SK-MEL-5 (cell line): ENCODE data around the gene ZNF263. TPM values are rescaled to one million over a fixed set of nuclear protein-coding genes. Genes with fewer than 3 reads are reported as not detected.
A peak's percentile ranks its signal among the peaks of the same experiment; 100 is the strongest.

Source experiments
- DNase-seq: peaks from one replicate; pipeline ENCODE4 v3.0.0-alpha.2; 2016; ENCODE audit warnings: low read depth, low spot score
- in situ Hi-C: cut with HindIII; loops from 2 replicates; pipeline ENCODE4 v1.10.0; 2016; ENCODE audit warnings: low sequenced_read_pairs, high pct_unique_total_duplicates, low pct_unique_long_range_greater_than_20kb
- total RNA-seq: library from RNA; depleted of rRNA; stranded (reverse); fragments of >200 nt; shearing (Covaris generic); gene quantifications from 2 replicates; pipeline ENCODE4 v1.2.3, GENCODE V29; 2014; rRNA removed

The ZNF263 gene
- total RNA-seq, 1 experiment from 2014 or later: 48.0 TPM

DNA sequence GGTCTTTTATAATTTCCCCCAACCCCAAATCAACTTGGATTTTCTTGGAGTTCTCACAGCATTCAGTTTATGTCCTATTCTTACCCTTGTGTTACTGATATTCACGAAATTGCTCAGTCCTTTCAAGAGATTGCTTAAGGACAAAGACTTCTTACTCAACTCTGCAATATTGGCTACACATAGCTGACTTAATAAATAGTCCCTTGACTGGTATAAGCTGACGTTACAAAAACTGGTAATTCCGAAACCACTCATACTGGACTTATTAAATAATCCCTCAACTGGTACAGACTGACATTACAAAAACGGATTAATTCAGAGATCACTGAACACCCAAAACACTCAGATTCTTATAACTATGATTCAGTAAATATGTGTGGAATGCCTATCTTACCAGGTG lies 21.1 kb downstream of the ZNF263 start:
- DNase-seq: no peak
- in situ Hi-C loops: no loop called here

DNA sequence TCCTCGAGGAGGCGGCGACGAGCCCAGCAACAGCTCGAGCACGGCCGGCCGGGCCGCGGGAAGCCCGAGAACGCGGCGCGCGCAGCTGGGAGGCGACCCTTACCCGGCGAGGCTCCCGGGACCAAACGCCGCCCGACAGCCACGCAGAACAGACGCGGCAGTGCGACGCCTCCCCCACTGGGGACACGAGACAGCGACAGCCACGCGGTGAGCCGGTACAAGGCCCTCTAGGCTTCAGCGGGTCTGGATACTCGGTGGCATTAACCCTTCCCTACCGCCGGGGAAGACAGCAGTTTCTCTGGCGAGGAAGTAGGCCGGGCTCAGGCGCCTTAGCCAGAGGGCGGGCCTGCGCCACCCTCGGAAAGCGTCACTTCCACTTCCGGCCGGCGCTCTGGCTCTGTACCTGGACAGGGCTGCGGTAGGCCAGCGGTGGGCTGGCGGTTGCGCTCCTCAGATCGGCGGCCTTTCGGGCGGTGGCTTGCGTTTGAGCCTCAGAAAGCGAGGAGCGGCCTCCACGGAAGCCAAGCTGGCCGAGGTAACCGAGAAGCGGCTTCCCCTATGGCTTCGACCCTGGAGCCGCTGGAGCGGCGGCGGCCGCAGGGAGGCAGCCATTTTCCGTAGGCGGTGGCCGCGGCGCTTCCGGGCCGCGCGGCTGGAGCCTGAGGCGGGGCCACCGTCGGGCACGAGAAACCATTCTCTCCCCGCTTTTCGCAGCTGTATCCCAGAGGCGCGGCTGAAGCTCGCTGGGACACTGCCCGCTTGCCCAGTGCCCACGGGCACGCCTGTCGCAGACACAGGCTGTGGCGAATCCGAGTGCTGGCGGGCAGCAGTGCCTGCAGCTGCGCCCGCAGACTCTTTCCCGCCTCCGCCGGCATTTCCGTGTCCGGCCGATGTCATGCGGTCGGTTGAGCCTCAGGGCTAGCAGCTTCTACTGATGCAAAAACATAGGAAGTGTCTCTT lies 22.1 kb downstream of the ZNF263 start, which contains the start of the genes TIGD7 and ZNF75A:
TIGD7 (minus strand) TSS at position 322 of the 960 bp plus-strand sequence. CDS start 4,816 bp downstream, outside the sequence.
ZNF75A (plus strand) TSS at position 389 of the 960 bp plus-strand sequence. CDS start 2,932 bp downstream, outside the sequence.
- peak; percentile 73 for DNase-seq
- in situ Hi-C loops: no loop called here

DNA sequence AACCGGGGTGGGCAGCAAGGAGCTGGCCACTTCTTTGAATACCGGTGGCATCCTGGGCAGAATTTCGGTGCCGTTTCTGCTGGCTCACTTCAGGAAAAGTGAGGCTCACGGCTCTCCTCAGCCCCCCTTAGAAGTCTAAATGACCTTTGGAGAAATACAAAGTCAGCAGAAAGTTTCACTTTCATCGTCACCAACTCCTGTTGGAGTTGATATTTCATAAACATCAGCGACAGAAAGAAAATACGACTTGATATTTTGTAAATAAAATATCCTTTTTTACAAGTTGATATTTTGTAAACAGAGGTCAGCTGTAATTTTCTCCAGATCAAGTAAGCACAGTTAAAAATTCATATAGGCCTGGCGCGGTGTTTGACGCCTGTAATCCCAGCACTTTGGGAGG lies 22.8 kb downstream of the ZNF263 start:
- DNase-seq: no peak
- in situ Hi-C loops: no loop called here

DNA sequence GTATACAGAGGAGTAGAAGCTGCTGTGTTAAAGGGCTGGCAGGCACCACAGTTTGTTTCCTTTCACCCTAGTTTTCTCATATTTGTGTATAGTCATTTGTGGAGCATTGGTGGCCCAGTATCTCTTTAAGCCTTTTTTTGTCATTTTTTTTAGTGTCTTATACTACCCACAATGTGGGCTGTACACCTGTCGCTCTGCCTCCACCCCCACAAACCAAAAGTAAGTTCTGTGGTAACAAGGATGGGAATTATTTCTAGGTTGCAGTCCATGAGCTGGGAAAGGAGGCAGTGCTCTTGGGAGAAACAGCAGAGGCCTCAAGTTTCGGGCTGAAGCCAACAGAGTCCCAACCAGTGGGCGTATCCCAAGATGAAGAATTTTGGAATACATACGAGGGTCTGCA lies 28.2 kb downstream of the ZNF263 start:
- in situ Hi-C loops: no loop called here
- DNase-seq: no peak

DNA sequence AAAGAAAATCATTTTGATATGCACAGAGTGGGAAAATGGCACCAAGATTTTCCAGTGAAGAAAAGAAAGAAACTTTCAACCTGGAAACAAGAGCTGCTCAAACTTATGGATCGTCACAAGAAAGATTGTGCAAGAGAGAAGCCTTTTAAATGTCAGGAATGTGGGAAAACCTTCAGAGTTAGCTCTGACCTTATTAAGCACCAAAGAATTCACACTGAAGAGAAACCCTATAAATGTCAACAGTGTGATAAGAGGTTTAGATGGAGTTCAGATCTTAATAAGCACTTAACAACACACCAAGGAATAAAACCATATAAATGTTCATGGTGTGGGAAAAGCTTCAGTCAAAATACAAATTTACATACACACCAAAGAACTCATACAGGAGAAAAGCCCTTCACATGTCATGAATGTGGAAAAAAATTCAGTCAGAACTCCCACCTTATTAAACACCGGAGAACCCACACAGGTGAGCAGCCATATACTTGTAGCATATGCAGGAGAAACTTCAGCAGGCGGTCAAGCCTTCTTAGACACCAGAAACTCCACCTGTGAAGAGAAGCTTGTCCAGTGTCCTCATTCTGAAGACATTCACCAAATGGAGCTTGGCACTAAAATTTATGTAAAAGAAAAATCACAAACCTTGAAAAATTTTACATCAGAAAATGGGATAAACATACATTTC lies 34.2 kb downstream of the ZNF263 start:
- in situ Hi-C loops: no loop called here
- no peak for DNase-seq

DNA sequence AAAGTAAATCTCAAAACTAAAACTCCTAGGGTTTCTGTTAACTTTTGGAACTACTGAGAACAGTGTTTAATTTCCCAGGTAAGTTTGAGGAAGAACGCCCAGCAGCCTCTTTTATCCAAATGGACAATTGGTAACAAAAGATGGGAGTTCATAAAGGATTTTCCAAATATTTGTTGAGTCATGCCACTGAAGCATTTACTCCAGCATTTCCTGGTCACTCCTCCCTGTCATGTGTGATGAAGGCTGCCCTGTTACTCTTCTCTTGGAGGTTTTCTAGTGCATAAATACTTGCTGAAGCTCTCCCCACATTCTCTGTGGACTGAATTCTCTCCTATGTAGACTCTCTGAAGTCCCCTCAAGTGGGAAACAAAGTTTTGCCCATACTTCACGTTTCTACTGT lies 38.5 kb downstream of the ZNF263 start:
- DNase-seq: no peak
- in situ Hi-C loops: no loop called here

DNA sequence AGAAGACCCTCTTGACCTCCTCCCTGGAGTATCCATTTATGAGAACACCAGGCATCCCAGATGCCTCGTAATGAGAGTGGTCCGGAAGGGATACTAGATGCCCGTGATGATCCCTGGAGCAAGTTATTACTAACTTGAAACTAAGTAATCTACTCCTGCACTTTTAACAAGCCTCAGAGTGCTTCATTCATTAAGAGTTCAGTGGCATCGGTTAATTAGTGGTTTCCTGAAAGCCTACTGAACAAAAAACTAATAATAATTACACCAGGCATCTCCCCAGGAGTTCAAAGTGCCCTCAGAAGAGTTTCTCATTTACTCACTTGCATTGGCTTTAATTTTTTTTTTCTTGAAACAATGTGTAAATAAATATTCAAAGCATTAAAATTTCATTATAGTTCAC lies 44.2 kb downstream of the ZNF263 start:
- in situ Hi-C loops: no loop called here
- DNase-seq: no peak

DNA sequence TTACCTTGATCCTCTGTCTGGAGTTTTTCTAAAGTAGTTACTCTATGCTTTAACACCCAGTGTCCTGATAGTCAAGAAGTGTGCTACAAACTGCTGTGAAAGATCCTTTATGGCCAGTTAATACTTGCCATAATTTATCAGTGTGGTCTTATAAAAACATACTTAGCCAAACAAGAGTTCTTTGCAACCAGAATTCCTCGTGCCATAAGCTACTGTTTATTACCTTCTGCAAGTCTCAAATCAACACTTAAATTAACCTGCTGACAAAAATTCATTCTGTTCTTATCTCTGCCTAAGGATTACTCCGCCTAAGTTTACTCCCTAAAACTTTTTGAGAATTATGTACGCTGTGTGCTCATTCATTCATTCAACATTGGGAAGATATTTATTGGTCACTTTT lies 44.8 kb downstream of the ZNF263 start:
- DNase-seq: no peak
- in situ Hi-C loops: no loop called here

DNA sequence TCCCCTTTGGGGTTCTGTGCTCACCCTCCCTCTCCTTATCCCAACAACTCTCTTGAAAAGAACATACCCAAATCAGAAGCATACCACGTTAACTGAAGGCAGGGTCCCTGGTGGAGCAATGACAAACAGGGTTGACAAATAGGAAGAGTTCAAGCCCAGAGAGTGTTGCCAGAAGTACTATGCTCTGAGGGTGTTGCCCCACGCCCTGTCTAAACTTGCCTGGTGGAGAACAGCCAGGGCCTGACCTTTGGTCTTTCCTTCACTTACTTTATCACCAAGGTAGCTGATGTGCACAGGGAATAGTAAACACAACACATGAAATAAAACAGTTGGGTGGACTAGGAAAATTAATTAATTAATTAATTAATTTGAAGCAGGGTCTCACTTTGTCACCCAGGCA lies 45.4 kb downstream of the ZNF263 start:
- DNase-seq: no peak
- in situ Hi-C loops: no loop called here

Other genes with a start within 250 kb of the ZNF263 start
- gene BICDL2, start 246.5 kb upstream of the ZNF263 start, total RNA-seq: 0.24 and 0.29 TPM in 2 replicates
- gene MMP25, start 236.9 kb upstream of the ZNF263 start, total RNA-seq: 0.03 TPM in 1 of 2 replicates, not detected in the other
- not detected in 2 replicates for gene IL32, start 217.9 kb upstream of the ZNF263 start, total RNA-seq
- gene ZSCAN10, start 184.2 kb upstream of the ZNF263 start, total RNA-seq: 0.13 TPM in 1 of 2 replicates, not detected in the other
- 13.6 and 14.3 TPM in 2 replicates for gene ZNF205, start 170.9 kb upstream of the ZNF263 start, total RNA-seq
- 0.85 and 1.8 TPM in 2 replicates for gene ZNF213, start 148.5 kb upstream of the ZNF263 start, total RNA-seq
- 0.21 TPM in 1 of 2 replicates, not detected in the other for gene OR1F1, start 95.3 kb upstream of the ZNF263 start, total RNA-seq
- 9.4 and 11.5 TPM in 2 replicates for gene ZNF200, start 48.3 kb upstream of the ZNF263 start, total RNA-seq
- gene MEFV, start 26.9 kb upstream of the ZNF263 start, total RNA-seq: not detected in 2 replicates
- 2.8 and 3.6 TPM in 2 replicates for gene TIGD7, start 21.9 kb downstream of the ZNF263 start, total RNA-seq
- gene ZNF75A, start 22.0 kb downstream of the ZNF263 start, total RNA-seq: 17.2 and 17.6 TPM in 2 replicates
- gene OR2C1, start 72.4 kb downstream of the ZNF263 start, total RNA-seq: not detected in 2 replicates
- gene ZSCAN32, start 117.5 kb downstream of the ZNF263 start, total RNA-seq: 9.0 and 13.3 TPM in 2 replicates
- gene ZNF174, start 117.7 kb downstream of the ZNF263 start, total RNA-seq: 11.6 and 13.4 TPM in 2 replicates
- 2.8 and 3.1 TPM in 2 replicates for gene ZNF597, start 160.0 kb downstream of the ZNF263 start, total RNA-seq
- 4.7 and 5.2 TPM in 2 replicates for gene NAA60, start 160.2 kb downstream of the ZNF263 start, total RNA-seq
- gene C16orf90, start 212.0 kb downstream of the ZNF263 start, total RNA-seq: not detected in 2 replicates
- gene CLUAP1, start 217.5 kb downstream of the ZNF263 start, total RNA-seq: 19.0 and 23.6 TPM in 2 replicates